CD4-positive, alpha-beta T cell treated with Interleukin-17A for 4 hours (primary cell): ENCODE measurements around the gene ACVR2B.
A peak's percentile ranks its signal among the peaks of the same experiment; 100 is the strongest.
"Not testable (repeated sequence)": the region's sequence is repeated elsewhere in the genome, so short reads cannot be mapped to it uniquely, and the experiment has no call there.

Source experiments
- DNase-seq: peaks from one replicate; pipeline ENCODE4 v3.0.0-alpha.2; 2020; ENCODE audit warnings: mixed read lengths

The ACVR2B gene

GRCh38 chr3:38453075-38453912 is at the start of gene ACVR2B:
Gene ACVR2B (plus strand): TSS chr3:38453890. CDS start chr3:38454323, 433 bp downstream.
- DNase-seq = peak; percentile 88

GRCh38 chr3:38404286-38404685 is 49.4 kb upstream of the ACVR2B start:
- DNase-seq = no peak

- no peak for DNase-seq
These were observed 42.1 kb upstream of the ACVR2B start for GRCh38 chr3:38411591-38411990.

GRCh38 chr3:38420758-38421157 is 32.9 kb upstream of the ACVR2B start:
- not testable (repeated sequence) for DNase-seq

- no peak for DNase-seq
These were observed 31.9 kb upstream of the ACVR2B start for GRCh38 chr3:38421679-38422336.

- DNase-seq = peak; percentile 32
These were observed 26.8 kb upstream of the ACVR2B start for GRCh38 chr3:38426798-38427426.

GRCh38 chr3:38432871-38433658 is 20.6 kb upstream of the ACVR2B start:
- not testable (repeated sequence) for DNase-seq

- DNase-seq = not testable (repeated sequence)
These were observed 20.0 kb upstream of the ACVR2B start for GRCh38 chr3:38433661-38434060.

GRCh38 chr3:38438436-38439069 is 15.1 kb upstream of the ACVR2B start:
- DNase-seq = peak; percentile 44

GRCh38 chr3:38443205-38443604 is 10.5 kb upstream of the ACVR2B start:
- DNase-seq = not testable (repeated sequence)

GRCh38 chr3:38446085-38446686 is 7.5 kb upstream of the ACVR2B start:
- no peak for DNase-seq

- DNase-seq = no peak
These were observed 6.9 kb upstream of the ACVR2B start for GRCh38 chr3:38446812-38447211.

- no peak for DNase-seq
These were observed 2.8 kb upstream of the ACVR2B start for GRCh38 chr3:38450853-38451252.

- no peak for DNase-seq
These were observed 155 bp downstream of the ACVR2B start for GRCh38 chr3:38453913-38454177.

- DNase-seq = peak; percentile 44
These were observed 641 bp downstream of the ACVR2B start for GRCh38 chr3:38454178-38454883.

GRCh38 chr3:38454884-38455638 is 1.4 kb downstream of the ACVR2B start:
- DNase-seq = peak; percentile 59

GRCh38 chr3:38455639-38456430 is 2.1 kb downstream of the ACVR2B start:
- DNase-seq = no peak

GRCh38 chr3:38457111-38458003 is 3.7 kb downstream of the ACVR2B start:
- no peak for DNase-seq
